Liver (tissue), 9 donors: Measurements from ENCODE around the gene NKD1. TPM values are rescaled to one million over a fixed set of nuclear protein-coding genes. Genes with fewer than 3 reads are reported as not detected.
A peak's percentile ranks its signal among the peaks of the same experiment; 100 is the strongest.

Source experiments
- DNase-seq: peaks from one replicate; pipeline ENCODE4 v3.0.0-alpha.2; 2017; ENCODE audit warnings: low spot score
- H3K27ac ChIP-seq, 2 donors: one replicate each; pipeline ENCODE4 v1.7.0; 2013; ENCODE audit warnings: inconsistent platforms in 2 of 2, low read length in 2 of 2, control low read depth in 1 of 2, low read depth in 1 of 2, mild to moderate bottlenecking in 1 of 2
- H3K27me3 ChIP-seq, 4 donors: one replicate each; pipeline versions ENCODE4 v1.6.1 to v1.7.0; 2013; ENCODE audit warnings: low read length in 3 of 4, inconsistent platforms in 1 of 4, mild to moderate bottlenecking in 1 of 4, moderate library complexity in 1 of 4; ENCODE audit not compliant: control insufficient read depth in 4 of 4, insufficient read depth in 4 of 4
- H3K36me3 ChIP-seq, 4 donors: one replicate each; pipeline versions ENCODE4 v1.6.1 to v1.7.0; 2013; ENCODE audit warnings: low read length in 3 of 4, mild to moderate bottlenecking in 3 of 4, low read depth in 1 of 4, moderate library complexity in 1 of 4; ENCODE audit not compliant: control insufficient read depth in 4 of 4, insufficient read depth in 3 of 4
- H3K4me1 ChIP-seq, 4 donors: one replicate each; pipeline versions ENCODE4 v1.6.1 to v1.7.0; 2013; ENCODE audit warnings: low read length in 3 of 4, mild to moderate bottlenecking in 3 of 4, moderate library complexity in 1 of 4; ENCODE audit not compliant: control insufficient read depth in 4 of 4, insufficient read depth in 4 of 4
- H3K4me3 ChIP-seq, 3 donors: one replicate each; pipeline versions ENCODE4 v1.6.1 to v1.7.0; 2013; ENCODE audit warnings: low read length in 3 of 3, control low read depth in 1 of 3, low read depth in 1 of 3, mild to moderate bottlenecking in 1 of 3
- H3K9ac ChIP-seq, 2 donors: one replicate each; pipeline ENCODE4 v1.7.0; 2013; ENCODE audit warnings: low read length in 2 of 2, mild to moderate bottlenecking in 2 of 2, moderate library complexity in 2 of 2, control low read depth in 1 of 2, low read depth in 1 of 2
- H3K9me3 ChIP-seq, 4 donors: one replicate each; pipeline versions ENCODE4 v1.6.1 to v1.7.0; 2013; ENCODE audit warnings: low read length in 3 of 4; ENCODE audit not compliant: control insufficient read depth in 4 of 4
- EGR1 ChIP-seq, 2 donors: IDR thresholded peaks; 2 replicates each; pipeline ENCODE4 v1.6.1; 2016 to 2018; ENCODE audit warnings: antibody characterized with exemption in 2 of 2, low read depth in 2 of 2
- FOXA1 ChIP-seq: IDR thresholded peaks from 2 replicates; pipeline ENCODE4 v1.6.1; 2016; ENCODE audit warnings: antibody characterized with exemption
- FOXA2 ChIP-seq: IDR thresholded peaks from 2 replicates; pipeline ENCODE4 v1.6.1; 2016; ENCODE audit warnings: antibody characterized with exemption
- GABPA ChIP-seq, 2 donors: IDR thresholded peaks in 1 of 2; conservative IDR thresholded peaks in 1 of 2; 2 replicates each; pipeline ENCODE4 v1.6.1; 2016; ENCODE audit warnings: antibody characterized with exemption in 2 of 2, mild to moderate bottlenecking in 1 of 2, moderate library complexity in 1 of 2
- HNF4A ChIP-seq, 2 donors: conservative IDR thresholded peaks; 2 replicates each; pipeline ENCODE4 v1.6.1; 2016; ENCODE audit warnings: antibody characterized with exemption in 2 of 2, mild to moderate bottlenecking in 2 of 2
- HNF4G ChIP-seq: IDR thresholded peaks from 2 replicates; pipeline ENCODE4 v1.6.1; 2016; ENCODE audit warnings: antibody characterized with exemption
- JUND ChIP-seq, 2 donors: IDR thresholded peaks; 2 replicates each; pipeline ENCODE4 v1.6.1; 2016; ENCODE audit warnings: antibody characterized with exemption in 2 of 2
- MAX ChIP-seq: IDR thresholded peaks from 2 replicates; pipeline ENCODE4 v1.6.1; 2016; ENCODE audit warnings: antibody characterized with exemption
- NR2F2 ChIP-seq: IDR thresholded peaks from 2 replicates; pipeline ENCODE4 v1.6.1; 2016; ENCODE audit warnings: antibody characterized with exemption
- RAD21 ChIP-seq, 2 donors: IDR thresholded peaks; 2 replicates each; pipeline ENCODE4 v1.6.1; 2016; ENCODE audit warnings: antibody characterized with exemption in 2 of 2, mild to moderate bottlenecking in 2 of 2
- REST ChIP-seq: IDR thresholded peaks from 2 replicates; pipeline ENCODE4 v1.6.1; 2016; ENCODE audit warnings: antibody characterized with exemption, mild to moderate bottlenecking
- RXRA ChIP-seq, 2 donors: IDR thresholded peaks; 2 replicates each; pipeline ENCODE4 v1.6.1; 2017 to 2018; ENCODE audit warnings: antibody characterized with exemption in 2 of 2, mild to moderate bottlenecking in 1 of 2
- SP1 ChIP-seq: IDR thresholded peaks from 2 replicates; pipeline ENCODE4 v1.6.1; 2018; ENCODE audit warnings: antibody characterized with exemption, mild to moderate bottlenecking
- TAF1 ChIP-seq: conservative IDR thresholded peaks from 2 replicates; pipeline ENCODE4 v1.6.1; 2016; ENCODE audit warnings: antibody characterized with exemption, mild to moderate bottlenecking
- YY1 ChIP-seq: IDR thresholded peaks from 2 replicates; pipeline ENCODE4 v1.6.1; 2016; ENCODE audit warnings: antibody characterized with exemption, mild to moderate bottlenecking
- WGBS: extraction: QIAGEN DNeasy Blood & Tissue Kit; methylation state at CpG from one replicate; pipeline ENCODE4 v1.1.7; 2013; 5-methylcytosine and 5-hydroxymethylcytosine counted together
- polyA plus RNA-seq, 2 donors: library from polyadenylated mRNA; stranded (reverse) in 1 of 2; unstranded in 1 of 2; fragments of 200-250 nt in 1 of 2; fragments of >200 nt in 1 of 2; fragmentation: Nextera tagmentation in 1 of 2; extraction: Ambion mirVana in 1 of 2; gene quantifications; one replicate each; pipeline versions ENCODE4 v1.2.1 to v1.2.3, GENCODE V29; 2013 to 2015
- total RNA-seq, 2 donors: library from RNA; depleted of rRNA; stranded (reverse); fragments of >200 nt; gene quantifications; one replicate each; pipeline ENCODE4 v1.2.3, GENCODE V29; 2014
- TF ChIP-seq, protein P1 (sequence below): IDR thresholded peaks from 2 replicates; pipeline ENCODE4 v1.6.1; 2016; ENCODE audit warnings: antibody characterized with exemption
- TF ChIP-seq, protein P2 (sequence below): IDR thresholded peaks from 2 replicates; pipeline ENCODE4 v1.6.1; 2016; ENCODE audit warnings: antibody characterized with exemption
- TF ChIP-seq, protein P3 (sequence below): fragments of 150-350 bp; IDR thresholded peaks from 2 replicates; pipeline ENCODE4 v1.5.1; 2017; ENCODE audit warnings: improper control_type of control experiment, low read depth, low read length; ENCODE audit not compliant: missing input control
- donor health status: healthy.
- donor health status: healthy.
- donor health status: healthy.
- donor health status: healthy.
- donor health status: healthy.

Gene NKD1
- 1 to 10 TPM in 1 of 2 donors, under 1 TPM in 1; 0.28 to 3.5 TPM for total RNA-seq
- polyA plus RNA-seq: 1 to 10 TPM in 1 of 2 donors, under 1 TPM in 1; 0.53 to 1.2 TPM

GRCh38 chr16:50548125-50548908, at the start of gene NKD1:
TSS of gene NKD1 (plus strand) at chr16:50548396. CDS start at chr16:50548554, 158 bp downstream.
- H3K27ac ChIP-seq: peak within 1 kb of the TSS in 1 of 2 donors; percentile 19
- H3K4me3 ChIP-seq: peak within 1 kb of the TSS; percentile 42 to 85 (median 81)
- H3K36me3 ChIP-seq: no peaks in the 10 kb centered on the region
- H3K9ac ChIP-seq: peak within 1 kb of the TSS in 1 of 2 donors; percentile 37
- H3K9me3 ChIP-seq: no peaks in the 10 kb centered on the region
- H3K4me1 ChIP-seq: peaks cover 0 to 8% (median 8%) of the 10 kb centered on the region in 4 donors
- no peaks in the 10 kb centered on the region for H3K27me3 ChIP-seq
- TF ChIP-seq MAX: no peak
- no peak for TF ChIP-seq TAF1
- no peak for TF ChIP-seq HNF4A (conservative IDR thresholded peaks at IDR 0.05)
- TF ChIP-seq NR2F2: no peak
- TF ChIP-seq, protein P1, sequence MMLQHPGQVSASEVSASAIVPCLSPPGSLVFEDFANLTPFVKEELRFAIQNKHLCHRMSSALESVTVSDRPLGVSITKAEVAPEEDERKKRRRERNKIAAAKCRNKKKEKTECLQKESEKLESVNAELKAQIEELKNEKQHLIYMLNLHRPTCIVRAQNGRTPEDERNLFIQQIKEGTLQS: no peak
- TF ChIP-seq EGR1 (IDR thresholded peaks at IDR 0.05; ENCODE audit: low read depth in 2 of 2): no peak
- TF ChIP-seq FOXA1: no peak
- TF ChIP-seq FOXA2: no peak
- no peak for TF ChIP-seq RXRA (IDR thresholded peaks at IDR 0.05)
- TF ChIP-seq YY1: no peak
- no peak for TF ChIP-seq JUND (IDR thresholded peaks at IDR 0.05)
- TF ChIP-seq HNF4G: no peak
- TF ChIP-seq GABPA (IDR thresholded peaks at IDR 0.05 in 1 of 2, conservative IDR thresholded peaks at IDR 0.05 in 1 of 2): no peak
- no peak for TF ChIP-seq RAD21 (IDR thresholded peaks at IDR 0.05)
- TF ChIP-seq, protein P2, sequence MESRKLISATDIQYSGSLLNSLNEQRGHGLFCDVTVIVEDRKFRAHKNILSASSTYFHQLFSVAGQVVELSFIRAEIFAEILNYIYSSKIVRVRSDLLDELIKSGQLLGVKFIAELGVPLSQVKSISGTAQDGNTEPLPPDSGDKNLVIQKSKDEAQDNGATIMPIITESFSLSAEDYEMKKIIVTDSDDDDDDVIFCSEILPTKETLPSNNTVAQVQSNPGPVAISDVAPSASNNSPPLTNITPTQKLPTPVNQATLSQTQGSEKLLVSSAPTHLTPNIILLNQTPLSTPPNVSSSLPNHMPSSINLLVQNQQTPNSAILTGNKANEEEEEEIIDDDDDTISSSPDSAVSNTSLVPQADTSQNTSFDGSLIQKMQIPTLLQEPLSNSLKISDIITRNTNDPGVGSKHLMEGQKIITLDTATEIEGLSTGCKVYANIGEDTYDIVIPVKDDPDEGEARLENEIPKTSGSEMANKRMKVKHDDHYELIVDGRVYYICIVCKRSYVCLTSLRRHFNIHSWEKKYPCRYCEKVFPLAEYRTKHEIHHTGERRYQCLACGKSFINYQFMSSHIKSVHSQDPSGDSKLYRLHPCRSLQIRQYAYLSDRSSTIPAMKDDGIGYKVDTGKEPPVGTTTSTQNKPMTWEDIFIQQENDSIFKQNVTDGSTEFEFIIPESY: no peak
- TF ChIP-seq, protein P3, sequence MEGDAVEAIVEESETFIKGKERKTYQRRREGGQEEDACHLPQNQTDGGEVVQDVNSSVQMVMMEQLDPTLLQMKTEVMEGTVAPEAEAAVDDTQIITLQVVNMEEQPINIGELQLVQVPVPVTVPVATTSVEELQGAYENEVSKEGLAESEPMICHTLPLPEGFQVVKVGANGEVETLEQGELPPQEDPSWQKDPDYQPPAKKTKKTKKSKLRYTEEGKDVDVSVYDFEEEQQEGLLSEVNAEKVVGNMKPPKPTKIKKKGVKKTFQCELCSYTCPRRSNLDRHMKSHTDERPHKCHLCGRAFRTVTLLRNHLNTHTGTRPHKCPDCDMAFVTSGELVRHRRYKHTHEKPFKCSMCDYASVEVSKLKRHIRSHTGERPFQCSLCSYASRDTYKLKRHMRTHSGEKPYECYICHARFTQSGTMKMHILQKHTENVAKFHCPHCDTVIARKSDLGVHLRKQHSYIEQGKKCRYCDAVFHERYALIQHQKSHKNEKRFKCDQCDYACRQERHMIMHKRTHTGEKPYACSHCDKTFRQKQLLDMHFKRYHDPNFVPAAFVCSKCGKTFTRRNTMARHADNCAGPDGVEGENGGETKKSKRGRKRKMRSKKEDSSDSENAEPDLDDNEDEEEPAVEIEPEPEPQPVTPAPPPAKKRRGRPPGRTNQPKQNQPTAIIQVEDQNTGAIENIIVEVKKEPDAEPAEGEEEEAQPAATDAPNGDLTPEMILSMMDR: no peak
- TF ChIP-seq REST: no peak
- no peak for TF ChIP-seq SP1
- WGBS: under 1% methylated on average over 113 of the region's 113 CpGs
- DNase-seq: peak; percentile 83
